Peyer's patch (tissue), 4 donors: ENCODE results near the gene CAPN9.

Experiments used
- POLR2A ChIP-seq, 2 donors: fragments of 450-650 bp; IDR thresholded peaks; one replicate each; pipeline ENCODE4 v1.5.1; 2017; ENCODE audit warnings: antibody characterized with exemption in 2 of 2, mild to moderate bottlenecking in 2 of 2, moderate library complexity in 2 of 2
- TF ChIP-seq, protein P1 (sequence below), 6 experiments: fragments of 450-650 bp in 4 of 6; fragments of 200-600 bp in 2 of 6; sonication (generic) in 1 of 6; IDR thresholded peaks; one replicate each; pipeline ENCODE4 v1.5.1; 2017 to 2019; ENCODE audit warnings: antibody characterized with exemption in 6 of 6, mild to moderate bottlenecking in 3 of 6, moderate library complexity in 1 of 6

DNA sequence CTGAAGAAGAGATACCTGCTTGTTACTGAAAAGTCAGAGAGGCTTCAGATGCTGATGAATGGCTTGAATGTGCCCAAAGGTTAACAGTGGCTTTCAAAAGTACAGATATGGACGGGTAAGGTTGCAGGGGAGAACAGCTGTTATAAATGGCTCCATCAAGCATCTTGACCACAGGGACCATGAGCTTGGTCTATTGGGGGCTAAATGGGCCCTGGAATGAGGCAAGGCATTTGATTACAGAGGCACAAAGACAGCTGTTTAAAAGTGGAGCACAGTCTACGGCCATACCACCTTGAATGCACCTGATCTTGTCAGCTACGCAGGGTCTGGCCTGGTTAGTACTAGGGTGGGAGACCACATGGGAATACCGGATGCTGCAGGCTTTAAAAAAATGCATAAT lies 72.8 kb downstream of the CAPN9 start:
- TF ChIP-seq, protein P1, sequence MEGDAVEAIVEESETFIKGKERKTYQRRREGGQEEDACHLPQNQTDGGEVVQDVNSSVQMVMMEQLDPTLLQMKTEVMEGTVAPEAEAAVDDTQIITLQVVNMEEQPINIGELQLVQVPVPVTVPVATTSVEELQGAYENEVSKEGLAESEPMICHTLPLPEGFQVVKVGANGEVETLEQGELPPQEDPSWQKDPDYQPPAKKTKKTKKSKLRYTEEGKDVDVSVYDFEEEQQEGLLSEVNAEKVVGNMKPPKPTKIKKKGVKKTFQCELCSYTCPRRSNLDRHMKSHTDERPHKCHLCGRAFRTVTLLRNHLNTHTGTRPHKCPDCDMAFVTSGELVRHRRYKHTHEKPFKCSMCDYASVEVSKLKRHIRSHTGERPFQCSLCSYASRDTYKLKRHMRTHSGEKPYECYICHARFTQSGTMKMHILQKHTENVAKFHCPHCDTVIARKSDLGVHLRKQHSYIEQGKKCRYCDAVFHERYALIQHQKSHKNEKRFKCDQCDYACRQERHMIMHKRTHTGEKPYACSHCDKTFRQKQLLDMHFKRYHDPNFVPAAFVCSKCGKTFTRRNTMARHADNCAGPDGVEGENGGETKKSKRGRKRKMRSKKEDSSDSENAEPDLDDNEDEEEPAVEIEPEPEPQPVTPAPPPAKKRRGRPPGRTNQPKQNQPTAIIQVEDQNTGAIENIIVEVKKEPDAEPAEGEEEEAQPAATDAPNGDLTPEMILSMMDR (IDR thresholded peaks at IDR 0.05): no peak
- TF ChIP-seq POLR2A (IDR thresholded peaks at IDR 0.05): no peak
